PC-9 (cell line): ENCODE data around the gene PRR35.

Experiments
- CTCF ChIP-seq: fragments of 200-600 bp; sonication (generic); conservative IDR thresholded peaks from 2 replicates; pipeline ENCODE4 v1.6.1; 2017; ENCODE audit warnings: mixed run types, antibody characterized with exemption, mild to moderate bottlenecking, moderate library complexity
- EZH2 ChIP-seq: fragments of 200-600 bp; sonication (generic); IDR thresholded peaks from 2 replicates; pipeline ENCODE4 v1.8.0; 2017; ENCODE audit warnings: antibody characterized with exemption, low read depth

GRCh38 chr16:578232-578869 lies 18.2 kb downstream of the PRR35 start:
- TF ChIP-seq CTCF (no peak), EZH2 (no peak)
